ENCODE data around the gene SPATA31D4.

SPATA31D4 gene

GRCh38 chr9:81898851-81899250, 29.4 kb upstream of the SPATA31D4 start:
- TF ChIP-seq EZH2phosphoT487 (IDR thresholded peaks at IDR 0.05; ENCODE audit: low read length) = no peak
- no peak for TF ChIP-seq EZH2 (optimal IDR thresholded peaks at IDR 0.05; ENCODE audit: low read depth, low read length)
- no peak for TF ChIP-seq CTCF (IDR thresholded peaks at IDR 0.05; ENCODE audit: low read length)
- H3K36me3 ChIP-seq (replicated peaks; ENCODE audit: insufficient read depth, low read length) = no peaks in the 10 kb centered on the region
- H3K4me2 ChIP-seq (ENCODE audit: low read depth, low read length) = no peak overlapping the region

GRCh38 chr9:81902196-81902595, 26.0 kb upstream of the SPATA31D4 start:
- H3K27ac ChIP-seq (ENCODE audit: low read length) = no peak overlapping the region
- no peaks in the 10 kb centered on the region for H3K27me3 ChIP-seq (replicated peaks; ENCODE audit: insufficient read depth, low read length)
- H3K79me2 ChIP-seq (ENCODE audit: low read length) = no peaks in the 10 kb centered on the region
- H3K36me3 ChIP-seq (replicated peaks; ENCODE audit: insufficient read depth, low read length) = no peaks in the 10 kb centered on the region
- H3K4me3 ChIP-seq (ENCODE audit: low read length) = no peak overlapping the region
- H3K4me1 ChIP-seq (ENCODE audit: low read length) = no peaks in the 10 kb centered on the region
- no peaks in the 10 kb centered on the region for H3K9me2 ChIP-seq (replicated peaks; ENCODE audit: insufficient read depth, low read length)
- no peak for DNase-seq
- no peak overlapping the region for H3K9ac ChIP-seq (ENCODE audit: low read length)
- H3K9me3 ChIP-seq (replicated peaks; ENCODE audit: insufficient read depth, low read length) = no peaks in the 10 kb centered on the region
- H4K20me1 ChIP-seq (ENCODE audit: insufficient read depth, low read length) = no peaks in the 10 kb centered on the region
- H3K4me2 ChIP-seq (ENCODE audit: low read depth, low read length) = no peak overlapping the region
- H3F3A ChIP-seq (ENCODE audit: insufficient read depth, low read length) = no peaks in the 10 kb centered on the region
- no peak for TF ChIP-seq EZH2phosphoT487 (IDR thresholded peaks at IDR 0.05; ENCODE audit: low read length)
- TF ChIP-seq EZH2 (optimal IDR thresholded peaks at IDR 0.05; ENCODE audit: low read depth, low read length) = no peak
- no peak for TF ChIP-seq CTCF (IDR thresholded peaks at IDR 0.05; ENCODE audit: low read length)
- H2AFZ ChIP-seq (ENCODE audit: low read length) = no peak overlapping the region

More at GRCh38 chr9:81898851-81899250, 29.4 kb upstream of the SPATA31D4 start:
- H3F3A ChIP-seq (ENCODE audit: insufficient read depth, low read length) = no peaks in the 10 kb centered on the region
- H3K27me3 ChIP-seq (replicated peaks; ENCODE audit: insufficient read depth, low read length) = no peaks in the 10 kb centered on the region
- no peak overlapping the region for H3K4me3 ChIP-seq (ENCODE audit: low read length)
- H3K79me2 ChIP-seq (ENCODE audit: low read length) = no peaks in the 10 kb centered on the region
- no peak overlapping the region for H3K27ac ChIP-seq (ENCODE audit: low read length)
- H4K20me1 ChIP-seq (ENCODE audit: insufficient read depth, low read length) = no peaks in the 10 kb centered on the region
- DNase-seq = no peak
- H3K9me3 ChIP-seq (replicated peaks; ENCODE audit: insufficient read depth, low read length) = no peaks in the 10 kb centered on the region
- no peak overlapping the region for H3K9ac ChIP-seq (ENCODE audit: low read length)
- no peak overlapping the region for H2AFZ ChIP-seq (ENCODE audit: low read length)
- H3K9me2 ChIP-seq (replicated peaks; ENCODE audit: insufficient read depth, low read length) = no peaks in the 10 kb centered on the region
- no peaks in the 10 kb centered on the region for H3K4me1 ChIP-seq (ENCODE audit: low read length)

GRCh38 chr9:81902626-81903025, 25.6 kb upstream of the SPATA31D4 start:
- no peaks in the 10 kb centered on the region for H3K9me3 ChIP-seq (replicated peaks; ENCODE audit: insufficient read depth, low read length)
- no peaks in the 10 kb centered on the region for H3F3A ChIP-seq (ENCODE audit: insufficient read depth, low read length)
- H3K9ac ChIP-seq (ENCODE audit: low read length) = no peak overlapping the region
- no peaks in the 10 kb centered on the region for H3K27me3 ChIP-seq (replicated peaks; ENCODE audit: insufficient read depth, low read length)
- no peaks in the 10 kb centered on the region for H4K20me1 ChIP-seq (ENCODE audit: insufficient read depth, low read length)
- no peak overlapping the region for H3K27ac ChIP-seq (ENCODE audit: low read length)
- no peak overlapping the region for H3K4me2 ChIP-seq (ENCODE audit: low read depth, low read length)
- H3K79me2 ChIP-seq (ENCODE audit: low read length) = no peaks in the 10 kb centered on the region
- no peak overlapping the region for H3K4me3 ChIP-seq (ENCODE audit: low read length)
- H2AFZ ChIP-seq (ENCODE audit: low read length) = no peak overlapping the region
- no peaks in the 10 kb centered on the region for H3K4me1 ChIP-seq (ENCODE audit: low read length)
- TF ChIP-seq EZH2 (optimal IDR thresholded peaks at IDR 0.05; ENCODE audit: low read depth, low read length) = no peak
- TF ChIP-seq EZH2phosphoT487 (IDR thresholded peaks at IDR 0.05; ENCODE audit: low read length) = no peak
- TF ChIP-seq CTCF (IDR thresholded peaks at IDR 0.05; ENCODE audit: low read length) = no peak
- no peaks in the 10 kb centered on the region for H3K36me3 ChIP-seq (replicated peaks; ENCODE audit: insufficient read depth, low read length)
- H3K9me2 ChIP-seq (replicated peaks; ENCODE audit: insufficient read depth, low read length) = no peaks in the 10 kb centered on the region
- DNase-seq = no peak
